GM12892 (cell line): ENCODE measurements around the gene XAF1. TPM values are rescaled to one million over a fixed set of nuclear protein-coding genes. Genes with fewer than 3 reads are reported as not detected.
A peak's percentile ranks its signal among the peaks of the same experiment; 100 is the strongest.

ENCODE experiments used
- DNase-seq: peaks from one replicate; pipeline ENCODE4 v3.0.0; 2011; ENCODE audit not compliant: insufficient read length
- FAIRE-seq: peaks from 2 replicates; lab custom pipeline; 2011; peaks lifted over from hg19 to GRCh38; lab: Jason Lieb, UNC
- POLR2A ChIP-seq: IDR thresholded peaks from 2 replicates; pipeline ENCODE4 v1.6.1; 2011; ENCODE audit warnings: low read depth, low read length, control low read depth
- POLR2AphosphoS5 ChIP-seq: IDR thresholded peaks from 2 replicates; pipeline ENCODE4 v1.6.1; 2011; ENCODE audit warnings: low read depth, low read length, control low read depth
- TAF1 ChIP-seq: IDR thresholded peaks from 2 replicates; pipeline ENCODE4 v1.6.1; 2011; ENCODE audit warnings: low read depth, mild to moderate bottlenecking, control low read depth, low read length, borderline replicate concordance
- polyA plus RNA-seq: library from polyadenylated mRNA; unstranded; fragments of >200 nt; gene quantifications from one replicate; pipeline ENCODE4 v1.2.1, GENCODE V29; 2012; ENCODE audit warnings: missing spikeins, inconsistent platforms; ENCODE audit not compliant: missing spikeins

XAF1 gene, protein sequence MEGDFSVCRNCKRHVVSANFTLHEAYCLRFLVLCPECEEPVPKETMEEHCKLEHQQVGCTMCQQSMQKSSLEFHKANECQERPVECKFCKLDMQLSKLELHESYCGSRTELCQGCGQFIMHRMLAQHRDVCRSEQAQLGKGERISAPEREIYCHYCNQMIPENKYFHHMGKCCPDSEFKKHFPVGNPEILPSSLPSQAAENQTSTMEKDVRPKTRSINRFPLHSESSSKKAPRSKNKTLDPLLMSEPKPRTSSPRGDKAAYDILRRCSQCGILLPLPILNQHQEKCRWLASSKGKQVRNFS
- polyA plus RNA-seq = 48.9 TPM

DNA sequence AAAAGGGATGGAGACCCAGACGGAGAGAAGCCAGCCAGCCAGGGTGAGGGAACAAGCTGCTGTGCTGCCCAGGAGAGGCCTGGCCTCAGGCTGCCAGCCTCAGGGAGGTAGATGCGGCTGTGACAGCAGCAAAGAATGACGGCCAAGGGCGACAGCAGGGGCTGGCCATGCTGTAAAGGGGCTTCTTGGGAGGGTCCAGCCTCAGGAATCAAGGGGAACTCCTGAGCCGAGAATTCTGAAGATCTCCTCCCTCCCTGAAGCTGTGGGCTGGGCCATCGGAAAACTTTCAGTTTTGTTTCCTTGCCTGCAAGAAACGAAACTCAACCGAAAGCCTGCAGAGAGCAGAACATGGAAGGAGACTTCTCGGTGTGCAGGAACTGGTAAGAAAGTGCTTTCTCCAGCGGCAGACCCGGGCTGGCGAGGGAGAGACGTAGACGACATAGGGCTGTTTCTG, at the start of gene XAF1:
Gene XAF1 (plus strand): TSS at position 316 of the 454 bp plus-strand sequence. CDS start 33 bp downstream, at position 349.
- FAIRE-seq (peak; percentile 89), DNase-seq (no peak)
- TF ChIP-seq TAF1 (peak; percentile 18; the same call in 1 of the 2 replicates), POLR2A (peak; percentile 84), POLR2AphosphoS5 (peak; percentile 67)

DNA sequence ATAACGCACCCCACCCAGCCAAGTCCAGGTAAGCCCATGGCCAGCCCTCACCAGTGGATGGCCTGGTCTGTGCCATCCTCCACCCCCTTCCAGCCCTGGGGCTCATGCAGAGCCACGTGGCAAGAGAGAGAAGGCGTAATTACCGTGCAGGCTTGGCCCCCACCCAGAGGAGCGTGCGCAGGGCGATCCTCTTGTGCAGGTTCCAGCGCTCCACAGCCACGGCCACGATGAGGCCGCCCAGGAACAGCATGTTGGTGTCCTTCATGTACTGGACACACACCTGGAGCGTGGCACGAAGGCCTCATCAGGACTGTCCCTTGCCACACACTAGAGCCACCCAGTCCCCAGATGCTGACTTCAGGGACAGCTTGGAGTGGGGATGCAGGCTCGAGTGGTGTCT, 49.3 kb upstream of the XAF1 start:
- no peak for DNase-seq
- FAIRE-seq = no peak
- TF ChIP-seq TAF1 (no peak), POLR2AphosphoS5 (no peak)

DNA sequence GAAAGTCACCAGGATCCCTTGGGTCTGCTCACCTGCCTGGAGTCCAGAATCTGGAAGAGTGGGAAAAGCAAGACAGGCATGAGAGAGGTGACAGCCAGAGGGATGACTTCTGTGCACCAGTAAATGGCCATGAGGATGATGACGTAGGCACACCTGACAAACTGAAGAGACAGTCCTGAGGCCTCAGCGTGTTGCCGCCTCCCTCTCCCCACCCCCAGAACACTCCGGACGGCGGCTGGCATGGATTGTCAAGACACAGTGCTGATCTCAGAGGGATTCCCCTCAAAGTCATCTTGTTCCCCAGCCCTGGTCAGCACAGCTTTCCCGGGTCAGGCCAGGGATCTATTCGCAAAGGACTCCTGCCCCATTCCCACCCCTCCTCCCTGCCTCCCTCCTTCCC, 48.9 kb upstream of the XAF1 start:
- FAIRE-seq (no peak), DNase-seq (no peak)
- TF ChIP-seq POLR2A (no peak), POLR2AphosphoS5 (no peak), TAF1 (no peak)

DNA sequence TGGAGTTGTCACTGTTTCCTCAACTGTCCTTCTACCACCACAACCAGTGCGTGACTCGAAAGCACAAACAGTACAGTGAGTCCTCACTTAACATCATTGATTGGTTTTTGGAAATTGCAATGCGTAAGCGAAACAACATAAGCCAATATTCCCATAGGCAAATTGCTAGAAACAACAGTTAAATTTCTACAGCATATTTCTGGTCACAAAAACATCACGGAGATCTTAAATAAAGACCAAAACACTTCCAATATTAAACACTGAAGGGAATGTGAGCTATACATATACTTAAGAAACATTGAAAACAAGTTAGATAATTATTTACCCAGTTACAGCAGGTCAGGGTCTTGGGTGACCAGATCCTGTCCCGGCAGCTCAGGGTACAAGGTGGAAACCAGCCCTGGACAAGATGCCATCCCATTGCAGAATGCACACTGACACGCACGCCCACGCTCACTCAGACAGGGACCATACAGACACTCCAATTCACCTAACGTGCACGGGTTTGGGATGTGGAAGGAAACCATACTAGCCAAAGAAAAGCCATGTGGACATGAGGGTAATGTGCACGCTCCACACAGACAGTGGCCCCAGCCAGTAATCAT, 47.4 kb upstream of the XAF1 start:
- DNase-seq = no peak
- no peak for FAIRE-seq
- TF ChIP-seq POLR2AphosphoS5 = no peak
- no peak for TF ChIP-seq POLR2A
- no peak for TF ChIP-seq TAF1

DNA sequence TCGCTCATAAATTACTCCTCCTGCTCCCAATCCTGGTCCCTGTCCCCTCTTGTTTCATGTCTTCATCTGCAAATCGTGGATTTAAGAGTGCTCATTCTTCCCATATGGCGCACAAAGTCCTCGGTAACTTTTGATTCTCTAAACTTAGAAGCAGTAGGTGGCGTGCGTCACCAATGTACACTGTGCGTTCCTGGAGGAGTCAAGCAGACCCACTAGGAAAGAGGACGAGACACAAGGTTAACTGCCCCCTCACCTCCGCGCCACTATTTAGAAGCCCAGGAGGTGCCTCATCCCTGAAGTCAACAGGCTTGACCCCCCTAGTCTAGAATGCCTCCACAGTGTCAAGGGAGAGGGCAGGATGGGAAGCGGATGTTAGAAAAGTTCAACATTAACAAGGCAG, 45.5 kb upstream of the XAF1 start:
- no peak for TF ChIP-seq POLR2A
- TF ChIP-seq POLR2AphosphoS5 = no peak
- no peak for TF ChIP-seq TAF1
- no peak for DNase-seq
- FAIRE-seq = no peak

DNA sequence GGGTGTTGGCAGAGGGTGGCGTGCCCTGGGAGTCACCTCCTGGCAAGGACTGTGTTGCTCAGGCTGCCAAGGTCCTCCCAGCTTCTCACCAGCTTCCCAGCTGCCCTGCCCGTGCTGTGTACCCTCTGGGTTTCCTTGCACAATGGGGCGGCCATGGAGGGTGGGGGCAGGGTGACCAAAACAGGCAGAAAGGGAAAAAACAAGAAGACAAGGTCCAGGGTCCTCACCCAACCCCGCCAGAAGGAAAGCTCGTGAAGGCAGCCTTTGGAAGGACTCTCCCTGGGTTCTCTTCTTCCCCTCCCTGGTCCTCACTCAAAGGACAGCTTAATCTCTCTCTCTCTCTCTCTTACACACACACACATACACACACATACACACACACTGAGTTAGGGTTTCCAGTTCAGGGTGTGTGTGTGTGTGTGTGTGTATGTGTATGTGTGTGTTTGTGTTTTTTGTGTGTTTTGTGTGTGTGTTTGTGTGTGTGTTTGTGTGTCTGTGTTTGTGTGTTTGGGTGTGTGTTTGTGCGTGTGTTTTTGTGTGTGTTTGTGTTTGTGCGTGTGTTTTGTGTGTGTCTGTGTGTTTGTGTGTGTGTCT, 44.7 kb upstream of the XAF1 start:
- DNase-seq (no peak), FAIRE-seq (no peak)
- TF ChIP-seq POLR2A (no peak), POLR2AphosphoS5 (no peak), TAF1 (no peak)

DNA sequence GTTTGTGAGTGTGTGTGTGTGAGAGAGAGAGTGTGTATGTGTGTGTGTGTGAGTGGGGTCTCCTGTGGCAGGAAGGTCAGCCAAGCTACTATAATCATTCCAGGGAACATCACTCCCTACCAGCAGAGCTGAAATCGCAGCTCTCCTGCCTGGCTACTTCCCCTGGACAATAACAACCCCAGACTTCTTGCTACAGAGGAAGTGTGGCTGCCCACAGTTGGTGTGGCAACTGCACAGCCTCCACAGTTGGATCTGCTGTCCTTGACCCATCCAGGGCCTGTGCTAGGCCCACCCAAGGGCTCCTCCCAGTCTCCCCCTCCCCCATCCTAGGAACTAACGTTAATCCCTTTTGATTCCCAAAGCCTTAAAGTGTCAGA, 44.2 kb upstream of the XAF1 start:
- TF ChIP-seq POLR2A (no peak), TAF1 (no peak), POLR2AphosphoS5 (no peak)
- no peak for FAIRE-seq
- no peak for DNase-seq

DNA sequence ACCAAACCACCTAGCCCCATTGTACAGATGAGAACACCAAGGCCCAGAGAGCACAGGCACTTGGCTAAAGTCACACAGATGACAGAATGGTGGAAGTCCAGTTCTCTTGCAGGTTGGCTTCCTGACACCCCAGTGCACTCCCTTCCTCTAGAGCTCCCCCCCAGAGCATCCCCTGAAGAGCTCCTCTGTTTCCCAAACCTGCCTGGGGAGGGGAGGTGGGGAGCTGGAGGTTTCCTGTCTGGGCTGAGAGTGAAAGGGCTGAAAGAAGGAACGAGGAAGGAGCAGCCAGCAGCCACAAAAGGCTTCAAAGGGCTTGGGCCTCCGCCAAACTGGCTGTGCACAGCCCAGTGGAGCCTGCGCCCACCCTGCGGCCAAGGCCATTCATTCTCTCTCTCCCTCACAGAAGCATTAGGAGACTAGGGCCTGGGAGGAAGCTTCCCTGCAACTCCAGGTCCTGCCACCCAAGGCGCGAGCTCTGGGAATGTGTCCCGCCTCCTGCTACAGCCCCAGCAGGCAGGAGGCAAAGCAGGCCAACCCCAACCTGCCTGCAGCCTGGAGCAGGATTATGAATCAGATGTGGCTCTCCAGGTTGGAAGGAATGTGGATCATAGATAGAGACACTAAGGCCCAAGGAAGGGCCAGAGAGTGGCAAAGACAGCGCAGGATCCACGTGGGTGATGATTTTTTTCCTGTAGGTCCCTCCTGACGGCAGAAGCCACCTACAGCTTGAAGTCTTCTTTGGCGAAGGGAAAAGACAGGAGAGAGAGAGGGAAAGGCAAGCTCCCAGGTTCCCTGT, 43.6 kb upstream of the XAF1 start:
- FAIRE-seq (no peak), DNase-seq (no peak)

DNA sequence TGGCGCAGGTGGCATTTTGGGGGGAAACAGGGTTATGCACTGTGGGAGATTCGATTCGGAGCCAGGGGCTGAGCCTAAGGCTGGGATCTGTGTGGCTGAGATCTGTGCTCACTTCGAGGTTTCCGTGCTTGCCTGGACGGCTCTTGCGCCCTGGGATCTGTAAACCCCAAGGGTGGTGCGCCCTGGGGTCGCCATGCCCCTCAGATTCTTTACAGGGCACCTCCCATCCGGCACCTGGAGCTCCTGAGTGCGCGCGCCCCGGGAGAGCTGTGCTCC, 43.1 kb upstream of the XAF1 start:
- no peak for FAIRE-seq
- no peak for DNase-seq
- no peak for TF ChIP-seq POLR2AphosphoS5
- no peak for TF ChIP-seq POLR2A
- no peak for TF ChIP-seq TAF1

More for the DNA sequence above, 43.6 kb upstream of the XAF1 start:
- no peak for TF ChIP-seq POLR2AphosphoS5
- no peak for TF ChIP-seq TAF1
- no peak for TF ChIP-seq POLR2A

DNA sequence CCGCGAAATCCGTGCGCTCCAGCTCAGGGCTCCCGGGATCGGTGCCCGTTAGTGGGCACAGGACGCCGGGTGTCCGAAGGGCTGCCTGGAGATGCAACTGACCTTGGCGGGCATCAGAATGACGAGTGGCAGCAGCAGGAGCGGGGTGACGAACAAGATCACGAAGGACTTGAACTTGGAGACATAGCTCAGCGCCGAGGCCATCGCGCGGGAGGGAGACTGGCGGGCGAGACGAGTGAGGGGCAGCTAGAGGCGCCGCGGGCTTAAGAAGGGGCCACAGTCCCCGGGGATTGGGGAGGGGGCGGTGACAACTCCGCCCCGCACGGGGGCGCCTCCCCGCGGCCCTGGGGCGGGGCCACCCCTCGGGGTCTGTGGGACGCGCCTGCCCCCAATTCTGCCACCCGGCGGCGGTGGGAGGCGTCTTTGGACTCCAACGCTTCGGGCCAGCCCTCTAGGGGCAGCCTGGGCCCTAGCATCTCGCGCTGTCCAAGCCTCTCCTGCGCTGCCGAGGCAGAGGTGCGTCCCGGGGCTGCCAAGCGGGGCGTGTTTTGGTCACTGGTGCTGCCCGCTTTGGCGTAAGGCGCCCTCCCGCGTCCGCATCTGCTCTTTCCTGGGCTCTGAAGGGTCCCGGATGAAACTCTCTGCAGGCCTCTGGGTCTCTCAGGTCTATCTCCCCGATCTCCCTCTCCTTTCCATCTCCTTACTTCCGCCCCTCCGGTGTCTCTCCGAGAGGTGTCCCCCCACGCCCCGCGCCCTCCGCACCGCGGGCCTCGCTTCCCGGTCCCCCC, 42.5 kb upstream of the XAF1 start, which contains the start of gene SLC13A5:
Gene SLC13A5 (minus strand): TSS at position 240 of the 788 bp plus-strand sequence. CDS start 36 bp downstream, at position 204.
- FAIRE-seq = no peak
- TF ChIP-seq POLR2AphosphoS5 = no peak
- TF ChIP-seq POLR2A = no peak
- no peak for TF ChIP-seq TAF1
- no peak for DNase-seq

DNA sequence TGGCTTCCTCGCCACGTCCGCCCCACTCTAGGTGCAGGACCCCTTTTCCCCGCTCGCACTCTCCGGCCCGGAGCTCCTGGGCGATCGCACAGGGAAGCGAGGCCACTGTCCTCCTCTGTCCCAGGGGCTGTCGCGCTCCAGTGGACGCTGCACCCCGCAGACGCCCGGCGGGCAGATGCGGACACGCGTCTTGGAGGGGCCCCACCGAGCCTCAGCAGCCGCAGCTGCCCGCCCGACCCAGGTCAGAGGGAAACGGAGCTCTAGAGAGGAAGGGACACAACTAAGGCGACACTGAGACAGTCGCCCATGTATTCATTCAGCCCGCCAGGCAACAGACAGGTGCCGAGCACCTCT, 42.0 kb upstream of the XAF1 start:
- TF ChIP-seq POLR2AphosphoS5 = no peak
- TF ChIP-seq POLR2A = no peak
- no peak for TF ChIP-seq TAF1
- FAIRE-seq = no peak
- DNase-seq = no peak
